Left renal pelvis (tissue), 4 donors: ENCODE results near the gene MRPS11. TPM values are rescaled to one million over a fixed set of nuclear protein-coding genes. Genes with fewer than 3 reads are reported as not detected.

ENCODE experiments used
- polyA plus RNA-seq, 4 donors: library from polyadenylated mRNA; unstranded; fragments of 120-200 nt; gene quantifications; one replicate each; pipeline ENCODE4 v1.2.1, GENCODE V29; 2013; ENCODE audit not compliant: insufficient read length in 4 of 4

The MRPS11 gene
- polyA plus RNA-seq, 4 donors = 28.9 to 55.9 (median 38.2) TPM

Other genes starting within 250 kb of the MRPS11 start
- gene NTRK3, start 211.0 kb upstream of the MRPS11 start, polyA plus RNA-seq = 10 to 100 TPM; 11.5 to 62.9 (median 14.0) TPM
- 10 to 100 TPM; 21.5 to 36.7 (median 27.4) TPM for gene MRPL46, start 320 bp upstream of the MRPS11 start, polyA plus RNA-seq
- 10 to 100 TPM; 13.8 to 19.3 (median 15.0) TPM for gene DET1, start 79.0 kb downstream of the MRPS11 start, polyA plus RNA-seq
- gene AEN, start 153.6 kb downstream of the MRPS11 start, polyA plus RNA-seq = 1 to 10 TPM; 4.2 to 6.5 (median 6.2) TPM
- 1 to 10 TPM in 3 of 4 donors, under 1 TPM in 1; 0.83 to 1.8 (median 1.3) TPM for gene ISG20, start 171.3 kb downstream of the MRPS11 start, polyA plus RNA-seq